HG02852 (cell line): ENCODE results near the gene AK9.

Experiments used
- ATAC-seq: cut with Tn5 transposase; IDR thresholded peaks from one replicate; pipeline ENCODE4 v1.9.1; 2021; ENCODE audit warnings: mild to moderate bottlenecking, moderate library complexity; ENCODE audit not compliant: unreplicated experiment

AK9 gene

DNA sequence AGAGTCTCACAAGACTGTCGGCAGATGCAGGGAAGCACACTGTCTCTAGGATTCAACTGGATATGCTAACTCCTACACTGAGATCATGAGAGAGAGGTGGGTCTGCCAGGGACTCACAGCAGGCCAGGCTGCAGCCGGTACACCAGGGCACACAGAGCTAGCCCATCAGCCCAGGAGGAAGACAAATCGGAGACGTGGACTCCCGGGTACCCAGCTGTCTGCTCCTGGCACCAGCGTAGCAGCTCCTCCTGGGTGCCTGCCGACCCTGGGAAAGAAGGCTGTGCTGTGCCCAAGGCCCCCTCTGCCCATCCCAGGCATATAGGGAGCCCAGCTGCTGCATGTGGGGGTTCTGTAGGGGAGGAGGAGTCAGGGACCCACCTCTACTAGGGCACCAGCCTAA lies 242.4 kb downstream of the AK9 start:
- no peak for ATAC-seq

DNA sequence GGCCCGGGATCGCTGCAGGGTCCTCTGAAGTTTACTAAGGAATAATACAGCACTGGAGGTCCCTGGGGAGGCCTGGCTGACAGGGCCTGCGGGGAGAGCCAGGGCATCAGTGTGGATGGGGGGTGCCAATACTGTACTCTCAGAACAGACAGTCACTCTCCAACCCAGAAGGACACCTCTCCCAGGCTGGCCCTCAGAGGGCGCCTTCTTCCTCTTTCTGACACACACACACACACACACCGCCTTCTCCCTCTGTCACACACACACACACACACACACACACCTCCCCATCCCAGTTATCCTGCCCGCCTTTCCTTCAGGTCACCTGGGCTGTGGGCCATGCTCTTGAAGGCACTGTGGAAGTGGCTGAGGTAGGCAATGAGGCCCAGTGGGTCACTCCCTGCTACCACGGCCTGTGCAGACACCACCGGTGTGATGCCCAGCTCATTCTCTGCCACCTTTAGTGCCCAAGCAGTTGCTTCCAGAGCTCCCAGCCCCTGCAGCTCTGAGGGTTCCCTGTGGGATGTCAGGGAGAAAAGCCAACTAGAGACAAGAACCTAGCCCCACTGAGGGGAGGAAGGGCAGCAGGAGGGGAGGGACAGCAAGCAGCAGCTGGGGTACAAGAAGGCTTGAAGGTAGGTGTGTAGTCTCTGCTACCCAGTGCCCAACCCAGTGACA lies 243.0 kb downstream of the AK9 start:
- ATAC-seq: no peak

DNA sequence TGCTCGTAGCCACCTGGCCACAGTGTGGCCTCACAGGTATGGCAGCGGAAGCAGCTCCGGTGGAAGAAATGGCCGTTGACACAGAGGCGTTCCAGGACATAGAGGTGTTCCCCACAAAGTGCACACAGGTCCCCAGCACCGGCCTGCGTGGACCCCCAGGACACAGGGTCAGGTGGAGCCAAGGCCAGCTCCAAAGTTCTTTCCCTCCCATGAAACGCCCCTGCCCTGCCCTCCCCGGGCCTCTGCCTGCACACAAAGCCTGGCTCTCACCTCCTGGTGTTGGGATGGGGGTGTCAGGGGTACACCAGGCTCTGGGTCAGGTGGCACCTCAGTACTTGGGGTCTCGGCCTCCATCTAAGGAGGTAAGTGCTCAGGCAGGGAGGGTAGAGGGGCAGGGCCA lies 243.9 kb downstream of the AK9 start:
- no peak for ATAC-seq

DNA sequence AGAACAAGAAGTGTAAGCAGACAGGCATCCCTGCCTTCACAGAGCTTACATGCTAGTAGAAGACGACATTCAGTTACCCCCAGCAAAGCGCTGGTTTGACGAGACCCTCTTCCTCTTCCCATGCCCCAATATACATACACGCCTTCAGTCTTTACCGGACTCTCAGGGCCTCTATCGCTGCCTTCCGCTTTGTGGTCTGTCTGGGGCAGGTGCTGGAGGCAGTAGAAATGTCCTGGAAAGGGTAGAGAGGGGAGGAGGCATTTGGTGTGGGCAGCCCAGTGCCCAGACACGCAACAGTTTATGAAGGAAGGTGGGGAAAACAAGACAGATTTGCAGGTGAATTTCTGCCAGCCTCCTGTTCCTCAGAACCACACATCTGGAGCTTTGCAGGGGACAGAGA lies 244.5 kb downstream of the AK9 start:
- ATAC-seq: no peak

DNA sequence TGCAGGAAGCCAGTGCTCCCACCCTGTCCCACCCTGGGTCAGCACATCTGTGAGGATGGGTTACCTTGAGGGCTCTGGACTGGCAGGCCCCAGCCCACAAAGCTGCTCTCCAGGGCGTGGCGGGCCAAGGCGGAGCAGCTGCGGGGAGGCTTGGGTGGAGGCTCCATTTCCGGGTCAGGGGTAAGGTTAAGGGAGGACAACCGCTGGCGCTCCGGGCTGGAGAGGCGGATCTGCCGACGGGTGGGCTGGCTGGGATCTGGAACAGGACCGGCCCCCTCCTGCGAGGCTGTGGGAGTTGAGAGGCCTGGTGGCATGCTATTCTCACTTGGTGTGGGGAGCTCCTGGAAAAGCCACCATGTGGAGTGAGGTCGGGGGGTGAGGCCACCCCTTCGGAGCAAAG lies 244.9 kb downstream of the AK9 start:
- no peak for ATAC-seq

DNA sequence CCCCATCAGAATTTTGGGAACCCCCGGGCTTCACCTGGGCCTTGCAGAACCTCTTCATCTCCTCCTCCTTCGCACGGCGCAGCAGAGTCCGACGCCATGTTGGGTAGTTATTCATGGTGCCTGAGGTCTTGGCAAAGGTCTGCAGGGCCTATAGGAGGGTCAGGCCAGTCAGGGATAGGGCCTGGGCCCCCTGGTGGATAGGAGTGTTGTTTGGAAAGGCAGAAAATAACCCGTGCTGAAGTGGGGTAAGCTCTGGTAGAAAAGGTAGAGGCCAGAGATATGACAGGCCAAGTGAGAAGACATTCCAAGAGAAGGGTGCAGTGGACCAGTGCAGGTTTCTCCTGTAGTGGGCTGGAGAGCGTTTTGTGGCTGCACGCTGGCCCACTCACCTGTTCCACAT lies 245.6 kb downstream of the AK9 start:
- no peak for ATAC-seq

DNA sequence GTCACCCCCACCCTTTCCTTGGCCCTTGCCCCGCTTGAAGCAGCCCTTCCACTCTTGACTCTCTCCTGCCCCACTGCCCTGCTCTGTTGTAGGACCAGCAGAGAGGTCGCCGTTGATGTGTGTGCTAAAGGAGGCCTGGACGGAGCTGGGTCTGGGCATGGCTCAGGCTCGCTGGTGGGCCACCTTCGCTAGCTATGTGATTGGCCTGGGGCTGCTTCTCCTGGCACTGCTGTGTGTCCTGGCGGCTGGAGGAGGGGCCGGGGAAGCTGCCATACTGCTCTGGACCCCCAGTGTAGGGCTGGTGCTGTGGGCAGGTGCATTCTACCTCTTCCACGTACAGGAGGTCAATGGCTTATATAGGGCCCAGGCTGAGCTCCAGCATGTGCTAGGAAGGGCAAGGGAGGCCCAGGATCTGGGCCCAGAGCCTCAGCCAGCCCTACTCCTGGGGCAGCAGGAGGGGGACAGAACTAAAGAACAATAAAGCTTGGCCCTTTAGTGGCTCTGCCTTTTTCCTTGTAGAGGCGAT lies 247.5 kb downstream of the AK9 start:
- ATAC-seq: no peak
